Keratinocyte (primary cell): Measurements from ENCODE around the gene INAFM2.

Source experiments
- CTCF ChIP-seq, 3 experiments: IDR thresholded peaks in 1 of 3; conservative IDR thresholded peaks in 1 of 3; optimal IDR thresholded peaks in 1 of 3; 2 replicates in 2 of 3; 3 replicates in 1 of 3; pipeline versions ENCODE3 to v1.5.1; 2011; ENCODE audit warnings: low read length in 3 of 3, mild to moderate bottlenecking in 3 of 3, moderate library complexity in 2 of 3, control low read depth in 1 of 3, inconsistent platforms in 1 of 3; ENCODE audit not compliant: insufficient read depth in 2 of 3; ENCODE audit errors: extremely low read depth in 1 of 3
- EZH2 ChIP-seq: IDR thresholded peaks from one replicate; pipeline ENCODE4 v1.6.1; 2012; ENCODE audit warnings: inconsistent platforms, mild to moderate bottlenecking, low read length, moderate library complexity

GRCh38 chr15:40334541-40334940, 11.0 kb downstream of the INAFM2 start:
- no peak for TF ChIP-seq CTCF (optimal IDR thresholded peaks at IDR 0.05 in 1 of 3, IDR thresholded peaks at IDR 0.05 in 1 of 3, conservative IDR thresholded peaks at IDR 0.05 in 1 of 3; ENCODE audit: extremely low read depth in 1 of 3, insufficient read depth in 2 of 3, low read length in 3 of 3)
- TF ChIP-seq EZH2 = no peak
